HuH-7.5 (cell line): ENCODE results near the gene ABCB8.

Experiments used
- DNase-seq: peaks from one replicate; pipeline ENCODE4 v3.0.0; 2011; ENCODE audit warnings: low spot score

ABCB8 gene

DNA sequence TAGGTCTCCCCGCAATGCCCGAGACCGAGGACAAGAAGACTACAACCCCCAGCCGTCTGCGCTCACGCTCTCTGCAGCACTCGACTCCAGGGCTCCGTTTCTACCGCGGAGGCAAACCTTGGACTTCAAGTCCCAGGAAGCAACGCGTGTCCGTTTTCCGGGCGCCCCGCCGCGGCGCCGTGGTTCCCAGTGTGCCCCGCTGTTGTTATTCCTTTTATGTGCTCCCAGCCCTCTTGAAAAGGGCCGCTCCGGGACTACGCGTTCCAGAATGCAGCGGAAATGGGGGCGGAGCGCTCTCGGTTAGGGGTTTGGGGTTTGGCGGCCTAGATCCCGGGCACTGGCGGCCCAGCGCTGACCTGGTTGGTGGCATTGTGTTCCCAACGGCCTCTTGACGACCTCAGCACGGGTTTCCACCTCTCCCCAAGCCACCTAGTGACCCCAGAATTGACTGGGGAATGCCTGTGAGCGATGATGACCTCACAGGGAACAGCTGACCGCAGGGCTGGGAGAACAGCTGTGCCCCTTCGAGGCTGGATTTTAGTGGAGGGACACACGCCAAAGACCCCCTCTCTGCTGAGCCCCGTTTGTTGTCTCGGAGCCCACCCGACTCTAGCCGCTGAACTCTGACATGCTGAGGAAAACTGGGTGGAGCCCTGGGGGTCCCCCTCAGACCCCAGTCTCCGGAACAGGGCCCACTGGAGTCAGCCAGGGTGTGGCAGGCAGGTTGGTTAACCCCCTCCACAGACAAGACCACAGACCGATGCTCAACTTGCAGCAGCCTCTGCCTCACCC, 29.9 kb downstream of the ABCB8 start:
- DNase-seq = peak; percentile 100

DNA sequence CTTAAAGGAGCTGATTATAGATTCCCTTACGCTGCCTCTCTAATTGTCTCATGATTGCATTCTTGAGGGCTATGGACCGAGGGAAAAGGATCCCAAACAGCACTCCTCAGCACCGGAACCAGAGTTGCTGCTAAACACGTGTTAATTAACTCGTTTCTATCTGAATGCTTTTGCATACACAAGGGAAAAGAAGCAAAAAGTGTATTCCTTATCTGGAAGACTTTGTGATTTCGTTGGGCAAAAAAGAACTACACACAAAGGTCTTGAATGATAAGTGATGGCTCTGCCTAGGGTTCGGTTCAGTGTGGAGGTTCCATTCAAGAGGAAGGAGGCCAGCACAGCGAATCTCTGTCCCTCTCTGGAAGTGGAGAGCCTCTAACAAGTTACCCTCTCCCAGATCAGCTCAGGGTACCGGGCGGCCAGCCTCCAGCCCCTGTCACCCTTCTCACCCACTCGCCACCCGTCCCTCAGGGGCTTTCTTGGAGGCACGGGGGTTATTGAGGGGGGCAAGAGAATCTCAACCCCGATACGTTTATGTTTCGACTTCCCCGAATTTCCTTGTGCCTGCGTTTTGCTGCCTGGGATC, 30.6 kb downstream of the ABCB8 start:
- no peak for DNase-seq

DNA sequence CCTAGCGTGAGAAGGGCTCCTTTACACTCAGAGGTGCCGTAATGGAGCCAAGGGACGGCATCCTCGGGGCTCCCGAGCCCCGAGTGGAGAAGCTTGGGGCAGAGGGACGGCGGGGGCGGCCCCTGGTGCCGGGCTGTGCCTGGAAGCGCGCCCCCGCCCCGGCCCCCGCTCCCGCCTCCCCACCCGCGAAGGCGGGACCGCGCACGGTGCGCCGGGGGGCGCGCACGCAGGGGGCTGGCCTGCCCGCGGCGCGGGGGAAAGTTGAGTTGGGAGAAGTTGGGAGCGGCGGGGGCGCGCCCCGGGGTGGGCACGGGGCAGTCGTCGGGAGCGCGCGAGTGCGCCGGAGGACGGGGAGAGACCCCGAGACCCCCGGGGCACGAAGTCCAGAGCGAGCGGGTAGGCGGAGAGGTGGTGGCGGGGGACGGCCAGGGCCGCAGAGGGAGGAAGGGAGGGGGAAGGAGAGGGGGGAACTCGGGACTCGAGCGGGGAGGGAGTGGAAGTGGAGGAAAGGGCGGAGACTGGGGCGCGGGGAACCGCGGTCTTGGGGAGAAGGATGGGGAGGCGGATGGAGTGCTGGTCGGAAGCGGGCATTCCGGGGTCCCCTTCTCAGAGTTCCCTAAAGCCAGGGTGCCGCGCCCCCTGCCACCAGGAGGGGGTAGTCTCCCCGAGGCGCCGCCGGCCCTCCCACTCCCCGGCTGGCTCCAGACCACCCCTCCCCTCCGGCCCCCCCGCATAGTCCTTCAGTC, 31.3 kb downstream of the ABCB8 start, which contains the start of gene SLC4A2:
SLC4A2 (plus strand) TSS at position 223 of the 746 bp plus-strand sequence. CDS start 2,399 bp downstream, outside the sequence.
- peak; percentile 97 for DNase-seq

DNA sequence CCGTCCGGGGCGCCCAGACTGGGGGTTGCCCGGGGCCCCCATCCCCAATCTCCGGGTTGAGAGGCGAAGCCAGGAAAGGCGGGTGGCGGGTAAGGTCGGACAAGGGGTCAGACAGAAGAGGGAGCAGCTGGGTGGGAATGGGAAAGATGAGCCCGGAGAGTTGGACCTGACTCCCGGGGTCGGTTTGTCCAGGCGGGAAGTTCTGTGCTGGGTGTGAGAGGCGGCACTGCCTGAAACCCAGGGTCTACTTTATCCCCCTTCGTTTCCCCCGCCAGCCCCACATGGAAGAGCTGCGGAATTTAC, 31.8 kb downstream of the ABCB8 start:
- DNase-seq = no peak

DNA sequence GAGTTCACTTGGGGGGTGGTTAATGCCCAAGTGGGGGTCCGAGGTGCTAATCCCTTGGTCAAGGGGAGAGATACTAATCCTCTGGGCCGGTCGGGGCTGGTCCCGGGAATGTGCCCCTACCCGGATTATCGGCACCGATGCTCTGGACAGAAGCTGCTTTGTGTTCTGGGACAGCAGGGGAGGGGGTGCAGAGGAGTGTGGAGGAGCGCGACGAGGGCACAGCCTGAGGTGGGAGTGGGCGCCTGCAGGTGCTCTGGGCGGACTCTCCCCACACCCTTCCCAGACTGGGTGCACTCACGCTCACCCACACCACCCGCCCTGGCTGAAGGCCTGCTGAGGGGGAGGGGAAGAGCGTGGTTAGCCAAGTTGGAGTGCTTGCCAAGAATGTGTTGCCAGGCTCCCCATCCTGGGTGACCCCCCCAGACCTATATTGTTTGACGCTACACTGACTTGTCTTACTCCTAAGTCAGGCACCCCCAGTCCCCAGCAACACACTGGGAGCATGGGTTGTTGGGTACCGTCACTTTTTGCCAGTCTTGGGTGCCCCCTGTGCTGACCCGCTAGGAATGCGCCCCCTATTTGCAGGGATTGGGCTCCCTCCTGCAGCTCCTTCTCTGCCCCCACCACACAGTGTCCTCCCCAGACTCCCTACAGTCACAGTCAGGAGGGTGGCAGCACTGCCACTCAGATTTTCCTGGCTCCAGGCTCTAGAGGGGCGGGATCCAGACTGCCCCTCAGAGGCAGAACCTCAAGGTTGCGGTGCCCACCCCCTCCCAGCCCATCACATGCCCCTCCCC, 32.4 kb downstream of the ABCB8 start:
- no peak for DNase-seq

DNA sequence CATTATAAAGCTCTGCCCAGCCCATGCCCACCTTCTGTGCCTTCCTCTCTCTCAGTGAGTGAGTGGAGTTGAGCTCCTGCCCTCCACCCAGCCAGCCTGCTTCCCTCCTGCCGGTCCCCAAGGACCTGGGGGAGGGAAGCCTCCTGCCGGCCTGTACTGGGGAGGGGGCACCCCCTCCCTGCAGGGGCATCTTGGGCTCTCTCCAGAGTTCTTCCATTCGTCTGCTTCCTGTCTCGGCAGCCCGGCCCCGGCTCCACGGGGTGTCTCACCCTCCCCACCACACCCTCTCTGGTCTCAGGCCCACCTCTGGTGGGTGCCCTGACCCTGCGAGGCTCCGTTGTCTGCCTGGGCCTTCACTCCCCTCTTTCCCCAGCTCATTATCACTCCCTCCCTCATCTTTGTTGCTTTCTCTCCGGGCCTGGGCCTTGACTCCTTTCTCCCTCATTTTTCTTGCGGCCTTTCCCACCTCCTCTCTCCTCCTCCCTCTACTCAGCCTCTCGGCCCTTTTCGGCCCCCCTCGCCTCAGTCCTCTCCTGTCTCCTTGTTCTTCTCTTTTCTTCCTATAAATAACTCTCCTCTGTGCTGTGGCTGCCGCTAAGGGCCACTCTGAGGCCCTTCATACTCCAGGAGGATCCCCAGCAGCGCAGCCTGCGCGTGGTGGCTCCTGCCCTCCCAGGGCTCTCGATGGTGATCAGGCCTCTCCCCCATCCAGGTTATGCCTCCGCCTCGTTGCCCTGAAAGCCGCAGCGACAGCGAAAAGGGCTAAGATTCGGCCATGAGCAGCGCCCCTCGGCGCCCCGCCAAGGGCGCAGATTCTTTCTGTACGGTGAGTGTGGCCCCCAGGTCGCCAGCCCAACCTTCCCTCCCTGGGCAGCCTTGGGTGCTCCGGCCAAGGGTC, 33.2 kb downstream of the ABCB8 start:
- no peak for DNase-seq

DNA sequence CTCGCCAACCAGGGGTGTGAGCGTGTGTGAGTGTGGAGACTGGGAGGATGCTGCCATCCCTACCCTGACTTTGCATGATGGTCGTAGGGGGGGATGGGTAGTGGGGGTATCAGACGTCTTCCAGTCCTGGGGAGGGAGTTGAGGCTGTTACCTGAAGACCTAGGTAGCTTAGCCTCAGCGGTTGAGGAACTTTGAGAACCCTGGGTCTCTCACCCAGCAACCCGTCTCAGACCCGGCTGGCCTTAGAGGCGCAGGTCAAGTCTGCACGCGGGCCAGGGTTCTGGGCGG, 33.8 kb downstream of the ABCB8 start:
- no peak for DNase-seq

DNA sequence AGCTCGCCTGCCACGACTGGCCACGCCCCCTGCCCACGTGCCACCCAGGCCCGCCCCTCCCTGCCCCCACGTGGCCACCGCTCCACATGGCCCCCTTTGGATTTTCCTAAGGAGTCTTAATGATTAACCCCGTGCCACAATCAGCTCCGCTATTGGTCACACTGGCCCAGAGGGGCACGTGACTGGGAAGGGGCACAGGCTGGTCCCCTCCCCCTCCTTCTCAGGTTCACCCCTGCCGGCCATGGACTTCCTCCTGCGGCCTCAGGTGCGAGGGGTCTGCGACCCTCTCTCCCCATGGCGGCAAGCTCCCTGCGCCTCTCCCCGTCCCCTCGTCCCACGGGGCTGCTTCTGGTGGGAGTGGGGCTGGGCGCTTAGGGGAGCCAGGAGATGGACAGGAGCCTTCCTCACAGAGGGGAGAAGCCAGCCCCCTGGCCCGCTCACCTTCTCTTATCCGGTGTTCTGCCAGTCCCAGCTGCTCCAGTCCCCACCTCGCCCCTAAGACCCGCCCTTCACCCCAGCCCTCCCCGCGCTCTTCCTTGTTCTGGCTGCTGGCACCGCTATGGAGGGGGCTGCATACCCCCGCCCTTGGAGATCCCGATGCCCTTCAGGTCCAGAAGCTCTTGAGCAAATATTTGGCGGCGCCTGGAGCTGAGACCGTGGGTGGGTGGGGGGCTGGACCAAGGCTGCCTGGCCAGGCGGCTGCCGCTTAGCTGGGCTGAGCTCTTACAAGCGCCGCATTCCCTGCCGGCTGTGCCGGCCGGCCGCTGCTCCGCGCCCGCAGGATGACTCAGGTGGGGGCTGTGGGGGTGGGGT, 34.4 kb downstream of the ABCB8 start:
- DNase-seq = peak; percentile 99

DNA sequence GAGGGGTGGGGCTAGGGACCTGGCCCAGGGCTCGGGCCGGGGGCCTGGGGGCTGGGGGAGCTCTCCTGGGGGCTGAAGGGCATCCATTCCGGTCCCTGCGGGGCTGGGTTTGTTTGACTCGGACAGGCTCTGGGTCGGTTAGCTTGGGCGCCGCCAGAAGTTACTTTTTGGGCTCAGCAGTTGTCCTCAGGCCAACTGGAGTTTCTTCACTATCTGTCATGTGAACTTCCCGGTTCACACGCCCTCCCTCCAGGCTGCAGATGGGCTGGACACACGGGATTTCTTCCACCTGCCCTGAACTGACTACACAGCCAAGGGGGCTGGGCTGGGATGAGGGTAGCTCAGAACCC, 34.9 kb downstream of the ABCB8 start:
- peak; percentile 71 for DNase-seq

DNA sequence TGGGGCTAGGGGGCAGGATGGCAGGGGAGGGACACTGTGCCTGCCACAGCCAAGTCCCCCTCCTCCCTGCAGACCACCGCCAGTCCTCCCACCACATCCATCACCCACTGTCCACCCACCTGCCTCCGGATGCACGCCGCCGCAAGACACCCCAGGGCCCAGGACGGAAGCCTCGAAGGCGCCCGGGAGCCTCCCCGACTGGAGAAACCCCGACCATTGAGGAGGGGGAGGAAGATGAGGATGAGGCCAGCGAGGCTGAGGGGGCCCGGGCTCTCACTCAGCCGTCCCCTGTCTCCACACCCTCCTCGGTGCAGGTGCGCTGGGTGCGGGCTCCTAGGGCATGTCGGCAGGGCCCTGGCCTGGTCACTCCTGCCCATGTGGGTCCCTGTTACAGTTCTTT, 36.2 kb downstream of the ABCB8 start:
- DNase-seq = no peak

DNA sequence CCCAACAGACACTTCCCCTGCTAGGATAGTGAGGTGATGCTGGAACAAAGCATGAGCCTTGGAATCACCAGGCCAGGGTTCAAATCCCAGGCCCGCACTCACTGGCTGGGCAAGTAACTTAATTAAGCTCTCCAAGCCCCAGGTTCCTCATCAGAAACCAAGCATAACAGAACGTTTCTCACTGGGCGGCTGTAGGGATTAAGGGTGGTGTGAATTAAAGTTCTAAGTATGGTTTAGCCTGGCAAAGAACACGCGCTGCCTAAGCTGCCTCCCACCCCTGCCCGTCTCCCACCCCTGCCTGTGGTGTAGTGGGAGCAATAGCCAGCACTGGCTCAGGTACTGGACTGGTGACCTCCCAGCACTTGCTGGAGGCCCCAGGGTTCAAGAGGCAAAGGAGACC, 36.7 kb downstream of the ABCB8 start:
- DNase-seq = no peak

DNA sequence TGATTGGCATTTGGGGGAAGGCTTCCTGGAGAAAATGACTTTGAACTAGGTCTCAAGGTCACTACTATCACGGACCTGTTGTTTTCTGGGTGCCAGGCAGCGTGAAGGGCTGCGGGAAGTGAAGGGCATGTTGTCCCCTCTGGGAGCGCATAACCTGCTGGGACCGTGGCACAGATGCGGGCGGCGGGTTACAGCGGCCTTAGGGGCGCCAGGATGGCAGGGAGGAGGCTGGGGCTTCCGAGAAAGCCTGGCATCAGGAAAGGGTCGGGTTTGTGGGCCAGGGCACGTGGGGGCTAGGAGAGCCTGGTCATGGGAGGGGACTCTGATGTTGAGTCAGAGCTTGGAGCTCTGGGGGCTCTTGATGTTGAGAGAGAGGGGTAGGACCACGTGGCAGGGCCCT, 37.3 kb downstream of the ABCB8 start:
- DNase-seq = no peak

DNA sequence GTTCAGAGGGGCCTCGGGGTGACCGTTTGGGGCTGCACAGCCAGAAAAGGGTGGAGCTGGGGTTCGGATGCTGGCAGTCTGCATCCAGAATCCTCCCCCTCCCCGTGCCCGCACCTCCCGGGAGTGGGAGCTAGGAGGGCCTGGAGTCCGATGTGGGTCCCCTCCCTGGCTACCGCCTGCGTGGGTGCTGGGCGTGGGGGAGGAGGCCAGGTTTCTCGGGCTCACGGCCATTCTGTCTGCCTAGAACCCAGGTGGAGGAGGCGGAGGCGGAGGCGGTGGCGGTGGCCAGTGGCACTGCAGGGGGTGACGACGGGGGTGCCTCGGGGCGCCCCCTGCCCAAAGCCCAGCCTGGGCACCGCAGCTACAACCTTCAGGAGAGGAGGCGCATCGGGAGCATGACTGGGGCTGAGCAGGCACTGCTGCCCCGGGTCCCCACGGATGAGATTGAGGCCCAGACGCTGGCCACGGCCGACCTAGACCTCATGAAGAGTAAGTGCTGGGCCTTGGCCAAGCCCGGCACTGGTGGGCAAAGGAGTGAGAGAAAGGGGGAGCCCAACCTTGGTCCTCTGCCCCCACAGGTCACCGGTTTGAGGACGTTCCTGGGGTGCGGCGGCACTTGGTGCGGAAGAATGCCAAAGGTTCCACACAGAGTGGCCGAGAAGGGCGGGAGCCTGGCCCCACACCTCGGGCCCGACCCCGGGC, 38.2 kb downstream of the ABCB8 start:
- no peak for DNase-seq

DNA sequence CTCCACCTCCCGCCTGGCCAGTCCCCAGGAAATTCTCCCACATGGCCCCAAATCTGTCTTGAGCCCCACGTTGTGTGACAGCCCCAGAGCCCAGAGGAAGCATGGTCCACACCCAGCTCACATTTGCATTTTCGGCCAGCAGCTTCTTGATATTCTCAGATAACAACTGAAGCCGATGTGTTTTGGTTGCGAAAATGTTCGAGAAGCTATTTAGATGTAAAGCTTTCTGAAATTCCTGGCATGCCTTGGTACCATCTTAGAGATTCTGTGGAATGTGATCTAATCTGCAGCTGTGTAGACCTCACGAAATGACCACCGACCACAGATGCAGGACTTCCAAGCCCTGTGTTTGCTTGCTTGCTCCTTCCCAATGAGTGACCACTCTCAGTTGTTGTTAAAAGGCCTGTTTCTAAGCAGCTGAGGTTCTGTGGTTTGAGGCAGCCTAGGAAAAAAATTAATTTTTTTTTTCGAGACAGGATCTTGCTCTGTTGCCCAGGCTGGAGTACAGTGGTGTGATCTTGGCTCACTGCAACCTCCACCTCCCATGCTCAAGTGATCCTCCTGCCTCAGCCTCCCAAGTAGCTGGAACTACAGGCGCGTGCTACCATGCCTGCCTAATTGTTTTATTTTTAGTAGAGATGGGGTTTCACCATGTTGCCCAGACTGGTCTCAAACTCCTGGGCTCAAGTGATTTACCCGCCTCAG, 40.0 kb downstream of the ABCB8 start:
- no peak for DNase-seq

DNA sequence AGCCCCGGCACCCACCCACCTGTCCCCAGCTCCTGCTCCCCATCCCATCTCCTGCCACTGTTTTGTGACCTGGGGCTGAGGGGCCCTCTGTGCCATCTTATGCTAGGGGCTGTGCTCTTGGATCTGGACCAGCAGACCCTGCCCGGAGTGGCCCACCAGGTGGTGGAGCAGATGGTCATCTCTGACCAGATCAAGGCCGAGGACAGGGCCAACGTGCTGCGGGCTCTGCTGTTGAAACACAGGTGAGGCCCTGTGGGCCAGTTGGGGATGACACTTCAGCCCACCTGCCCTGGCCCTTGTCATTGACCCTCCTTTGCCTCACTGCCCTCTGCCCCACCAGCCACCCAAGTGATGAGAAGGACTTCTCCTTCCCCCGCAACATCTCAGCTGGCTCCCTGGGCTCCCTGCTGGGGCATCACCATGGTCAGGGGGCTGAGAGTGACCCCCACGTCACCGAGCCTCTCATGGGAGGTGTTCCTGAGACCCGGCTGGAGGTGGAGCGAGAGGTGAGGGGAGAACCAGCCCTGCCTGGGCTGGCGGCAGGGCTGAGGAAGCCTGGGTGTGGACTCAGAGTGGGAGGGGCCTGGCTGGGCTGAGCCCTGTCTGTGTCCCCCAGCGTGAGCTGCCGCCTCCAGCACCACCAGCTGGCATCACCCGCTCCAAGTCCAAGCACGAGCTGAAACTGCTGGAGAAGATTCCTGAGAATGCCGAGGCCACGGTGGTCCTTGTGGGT, 41.8 kb downstream of the ABCB8 start:
- no peak for DNase-seq

DNA sequence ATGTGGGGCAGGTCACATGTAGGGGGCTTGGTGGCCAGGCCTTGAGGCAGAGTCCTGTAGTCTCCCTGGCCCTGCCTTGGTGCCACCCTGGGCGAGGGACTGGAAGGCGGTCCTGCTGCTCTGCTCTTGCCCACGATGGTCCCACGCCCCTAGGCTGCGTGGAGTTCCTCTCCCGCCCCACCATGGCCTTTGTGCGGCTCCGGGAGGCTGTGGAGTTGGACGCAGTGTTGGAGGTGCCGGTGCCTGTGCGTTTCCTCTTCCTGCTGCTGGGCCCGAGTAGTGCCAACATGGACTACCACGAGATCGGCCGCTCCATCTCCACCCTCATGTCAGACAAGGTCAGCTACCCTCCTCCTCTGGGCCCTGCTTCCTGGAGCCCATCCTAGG, 42.3 kb downstream of the ABCB8 start:
- no peak for DNase-seq

DNA sequence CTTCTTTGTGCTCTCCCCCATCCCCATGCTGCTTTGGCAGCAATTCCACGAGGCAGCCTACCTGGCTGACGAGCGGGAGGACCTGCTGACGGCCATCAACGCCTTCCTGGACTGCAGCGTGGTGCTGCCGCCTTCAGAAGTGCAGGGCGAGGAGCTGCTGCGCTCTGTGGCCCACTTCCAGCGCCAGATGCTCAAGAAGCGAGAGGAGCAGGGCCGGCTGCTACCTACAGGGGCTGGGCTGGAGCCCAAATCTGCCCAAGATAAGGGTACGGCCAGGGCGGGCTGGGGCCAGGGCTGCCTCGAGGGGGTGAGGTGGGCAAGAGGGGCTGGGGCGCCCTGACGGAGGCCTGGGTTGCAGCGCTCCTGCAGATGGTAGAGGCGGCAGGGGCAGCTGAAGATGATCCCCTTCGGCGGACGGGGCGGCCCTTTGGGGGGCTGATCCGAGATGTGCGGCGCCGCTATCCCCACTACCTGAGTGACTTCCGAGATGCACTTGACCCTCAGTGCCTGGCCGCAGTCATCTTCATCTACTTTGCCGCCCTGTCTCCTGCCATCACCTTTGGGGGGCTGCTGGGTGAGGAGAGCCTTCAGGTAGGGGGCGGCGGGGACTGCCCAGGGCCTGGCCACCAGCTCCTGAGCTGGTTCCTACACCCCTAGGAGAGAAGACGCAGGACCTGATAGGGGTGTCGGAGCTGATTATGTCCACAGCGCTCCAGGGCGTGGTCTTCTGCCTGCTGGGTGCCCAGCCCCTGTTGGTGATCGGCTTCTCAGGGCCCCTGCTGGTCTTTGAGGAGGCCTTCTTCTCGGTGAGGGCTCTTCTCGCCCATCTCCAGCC, 43.0 kb downstream of the ABCB8 start:
- no peak for DNase-seq

DNA sequence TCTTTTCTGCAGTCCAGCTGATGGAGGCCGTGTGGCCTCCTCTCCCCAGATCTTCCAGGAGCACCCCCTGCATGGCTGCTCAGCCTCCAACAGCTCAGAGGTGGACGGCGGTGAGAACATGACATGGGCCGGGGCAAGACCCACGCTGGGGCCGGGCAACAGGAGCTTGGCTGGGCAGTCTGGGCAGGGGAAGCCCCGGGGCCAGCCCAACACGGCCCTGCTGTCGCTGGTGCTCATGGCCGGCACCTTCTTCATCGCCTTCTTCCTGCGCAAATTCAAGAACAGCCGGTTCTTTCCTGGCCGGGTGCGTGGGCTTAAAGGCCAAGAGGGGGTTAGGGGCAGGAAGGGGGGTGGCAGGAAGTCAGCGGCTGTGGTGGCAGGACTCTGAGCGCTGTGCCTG, 45.7 kb downstream of the ABCB8 start:
- no peak for DNase-seq
